ENCODE results near the gene ANO2.

The ANO2 gene

GRCh38 chr12:5513406-5513805, 431.7 kb downstream of the ANO2 start:
- intact Hi-C loops (cut with DNase I; ENCODE audit: low total_unique reads) = loop anchor here (10.0 kb wide), 1 partner anchor 309 kb away; no protein-coding TSS in a partner anchor

More at GRCh38 chr12:5513406-5513805, 431.7 kb downstream of the ANO2 start:
- no peak overlapping the region for H3K27ac ChIP-seq
- TF ChIP-seq, protein P1, sequence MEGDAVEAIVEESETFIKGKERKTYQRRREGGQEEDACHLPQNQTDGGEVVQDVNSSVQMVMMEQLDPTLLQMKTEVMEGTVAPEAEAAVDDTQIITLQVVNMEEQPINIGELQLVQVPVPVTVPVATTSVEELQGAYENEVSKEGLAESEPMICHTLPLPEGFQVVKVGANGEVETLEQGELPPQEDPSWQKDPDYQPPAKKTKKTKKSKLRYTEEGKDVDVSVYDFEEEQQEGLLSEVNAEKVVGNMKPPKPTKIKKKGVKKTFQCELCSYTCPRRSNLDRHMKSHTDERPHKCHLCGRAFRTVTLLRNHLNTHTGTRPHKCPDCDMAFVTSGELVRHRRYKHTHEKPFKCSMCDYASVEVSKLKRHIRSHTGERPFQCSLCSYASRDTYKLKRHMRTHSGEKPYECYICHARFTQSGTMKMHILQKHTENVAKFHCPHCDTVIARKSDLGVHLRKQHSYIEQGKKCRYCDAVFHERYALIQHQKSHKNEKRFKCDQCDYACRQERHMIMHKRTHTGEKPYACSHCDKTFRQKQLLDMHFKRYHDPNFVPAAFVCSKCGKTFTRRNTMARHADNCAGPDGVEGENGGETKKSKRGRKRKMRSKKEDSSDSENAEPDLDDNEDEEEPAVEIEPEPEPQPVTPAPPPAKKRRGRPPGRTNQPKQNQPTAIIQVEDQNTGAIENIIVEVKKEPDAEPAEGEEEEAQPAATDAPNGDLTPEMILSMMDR (IDR thresholded peaks at IDR 0.05) = no peak
- H3K36me3 ChIP-seq = no peaks in the 10 kb centered on the region
- H3K27me3 ChIP-seq = no peaks in the 10 kb centered on the region
- no peak overlapping the region for H3K4me3 ChIP-seq
- peaks cover 0 to 11% (median 3%) of the 10 kb centered on the region in 4 donors for H3K4me1 ChIP-seq
- DNase-seq = no peak
- H3K9me3 ChIP-seq = no peaks in the 10 kb centered on the region
